ENCODE data around the gene NEDD9. TPM values are rescaled to one million over a fixed set of nuclear protein-coding genes. Genes with fewer than 3 reads are reported as not detected.

The NEDD9 gene
- total and polyA plus RNA-seq, 4 donors, result 7.5 to 16.8 (median 11.7) TPM

- WGBS, result 66% methylated on average over 5 of the region's 5 CpGs
- H3K4me3 ChIP-seq (ENCODE audit: low read depth in 1 of 3, low read length in 3 of 3), result no peak overlapping the region
- TF ChIP-seq TAF1 (conservative IDR thresholded peaks at IDR 0.05), result no peak
- TF ChIP-seq HNF4G (IDR thresholded peaks at IDR 0.05), result peak; percentile 27
- TF ChIP-seq NR2F2 (IDR thresholded peaks at IDR 0.05), result no peak
- TF ChIP-seq MAX (IDR thresholded peaks at IDR 0.05), result peak; percentile 71
- peak; percentile 82 to 94 for TF ChIP-seq EGR1 (IDR thresholded peaks at IDR 0.05; ENCODE audit: low read depth in 2 of 2)
- no peak for TF ChIP-seq GABPA (IDR thresholded peaks at IDR 0.05 in 1 of 2, conservative IDR thresholded peaks at IDR 0.05 in 1 of 2)
- peak; percentile 82 for TF ChIP-seq SP1 (IDR thresholded peaks at IDR 0.05)
- peak; percentile 73 to 84 for TF ChIP-seq RXRA (IDR thresholded peaks at IDR 0.05)
- peak; percentile 77 to 80 for TF ChIP-seq HNF4A (conservative IDR thresholded peaks at IDR 0.05)
- TF ChIP-seq REST (IDR thresholded peaks at IDR 0.05), result peak; percentile 68
- no peak for TF ChIP-seq CTCF (IDR thresholded peaks at IDR 0.05; ENCODE audit: low read depth, low read length, missing input control)
- TF ChIP-seq FOXA2 (IDR thresholded peaks at IDR 0.05), result peak; percentile 89
- peak; percentile 55 for TF ChIP-seq YY1 (IDR thresholded peaks at IDR 0.05)
- TF ChIP-seq FOXA1 (IDR thresholded peaks at IDR 0.05), result peak; percentile 92
- TF ChIP-seq ATF3 (IDR thresholded peaks at IDR 0.05), result peak; percentile 92
- TF ChIP-seq RAD21 (IDR thresholded peaks at IDR 0.05), result peak; percentile 54 to 63
- TF ChIP-seq ZBTB33 (IDR thresholded peaks at IDR 0.05), result peak; percentile 74
- peak; percentile 84 to 95 for TF ChIP-seq JUND (IDR thresholded peaks at IDR 0.05)
- no peaks in the 10 kb centered on the region for H3K9me3 ChIP-seq (ENCODE audit: control insufficient read depth in 4 of 4, low read length in 3 of 4)
- no peaks in the 10 kb centered on the region for H3K27me3 ChIP-seq (ENCODE audit: control insufficient read depth in 4 of 4, insufficient read depth in 4 of 4, low read length in 3 of 4)
- H3K4me1 ChIP-seq (ENCODE audit: control insufficient read depth in 4 of 4, insufficient read depth in 4 of 4, low read length in 3 of 4), result peaks cover 0 to 8% (median 2%) of the 10 kb centered on the region in 4 donors
- peak overlapping the region; percentile 66 to 74 for H3K27ac ChIP-seq (ENCODE audit: low read depth in 1 of 2, low read length in 2 of 2)
- peaks cover 7 to 27% (median 21%) of the 10 kb centered on the region in 4 donors for H3K36me3 ChIP-seq (ENCODE audit: control insufficient read depth in 4 of 4, insufficient read depth in 3 of 4, low read depth in 1 of 4, low read length in 3 of 4)
- no peak for DNase-seq (ENCODE audit: low spot score)
- peak overlapping the region in 1 of 2 donors; percentile 70 for H3K9ac ChIP-seq (ENCODE audit: low read depth in 1 of 2, low read length in 2 of 2)
Measured at GRCh38 chr6:11188161-11188915, 44.1 kb downstream of the NEDD9 start.

Data from liver (tissue), 9 donors.